Stimulated activated CD4-positive, alpha-beta T cell treated with anti-CD3 and anti-CD28 coated beads, Interleukin-2, amount 100 ng/mL, for 24 hours (primary cell): ENCODE measurements around the gene TCEAL9.
A peak's percentile ranks its signal among the peaks of the same experiment; 100 is the strongest.
"Not testable (repeated sequence)": the region's sequence is repeated elsewhere in the genome, so short reads cannot be mapped to it uniquely, and the experiment has no call there.

Source experiments
- DNase-seq, 2 donors: peaks; one replicate each; pipeline ENCODE4 v3.0.0-alpha.2; 2020

The TCEAL9 gene

GRCh38 chrX:103376118-103376978 is 20.0 kb downstream of the TCEAL9 start, which contains the start of gene BEX3:
TSS of gene BEX3 (plus strand) at chrX:103376538. CDS start at chrX:103377522, 984 bp downstream.
- DNase-seq, result peak; percentile 29 to 51

- DNase-seq, result no peak
These were observed 20.6 kb downstream of the TCEAL9 start for GRCh38 chrX:103376979-103377324.

- no peak for DNase-seq
These were observed 22.7 kb downstream of the TCEAL9 start for GRCh38 chrX:103378990-103379389.

GRCh38 chrX:103382877-103383276 is 26.6 kb downstream of the TCEAL9 start:
- no peak for DNase-seq

GRCh38 chrX:103384672-103385071 is 28.4 kb downstream of the TCEAL9 start:
- DNase-seq, result no peak

- not testable (repeated sequence) for DNase-seq
These were observed 29.1 kb downstream of the TCEAL9 start for GRCh38 chrX:103385283-103385830.

GRCh38 chrX:103386332-103386731 is 30.0 kb downstream of the TCEAL9 start:
- DNase-seq, result no peak

GRCh38 chrX:103393487-103393886 is 37.2 kb downstream of the TCEAL9 start:
- no peak for DNase-seq

GRCh38 chrX:103396186-103396585 is 39.9 kb downstream of the TCEAL9 start:
- DNase-seq, result no peak

GRCh38 chrX:103396660-103397059 is 40.4 kb downstream of the TCEAL9 start:
- no peak for DNase-seq

GRCh38 chrX:103397707-103398106 is 41.4 kb downstream of the TCEAL9 start:
- no peak for DNase-seq

- DNase-seq, result no peak
These were observed 42.1 kb downstream of the TCEAL9 start for GRCh38 chrX:103398421-103398864.

- no peak for DNase-seq
These were observed 43.4 kb downstream of the TCEAL9 start for GRCh38 chrX:103399744-103400143.

- no peak for DNase-seq
These were observed 44.6 kb downstream of the TCEAL9 start for GRCh38 chrX:103400931-103401330.

GRCh38 chrX:103404231-103405008 is 48.1 kb downstream of the TCEAL9 start:
- peak; percentile 34 to 60 for DNase-seq

- DNase-seq, result no peak
These were observed 48.7 kb downstream of the TCEAL9 start for GRCh38 chrX:103405009-103405333.

- DNase-seq, result no peak
These were observed 50.0 kb downstream of the TCEAL9 start for GRCh38 chrX:103406256-103406655.

- no peak for DNase-seq
These were observed 51.5 kb downstream of the TCEAL9 start for GRCh38 chrX:103407776-103408175.
